PC-3 (cell line): ENCODE measurements around the gene TMEM233. TPM values are rescaled to one million over a fixed set of nuclear protein-coding genes. Genes with fewer than 3 reads are reported as not detected.

Source experiments
- ATAC-seq: fragments of 200-7000 bp; cut with Tn5 transposase; 2 replicates; pipeline ENCODE4 v1.9.1; 2020; ENCODE audit warnings: mild to moderate bottlenecking, moderate library complexity
- BruUV-seq: library from RNA; stranded (reverse); fragments of 400-500 nt; replicated peaks from 2 replicates; lab custom pipeline; 2021; lab: Mats Ljungman, UMichigan
- CTCF ChIA-PET: fragments of 300-600 bp; sonication (Branson Sonifier 250); formaldehyde crosslinking; loops from one replicate; lab custom pipeline; 2022; ENCODE audit warnings: antibody characterized with exemption; lab: Charles Lee
- POLR2A ChIA-PET: fragments of 300-600 bp; sonication (Branson Sonifier 250); formaldehyde crosslinking; loops from one replicate; lab custom pipeline; 2022; ENCODE audit warnings: antibody characterized with exemption; ENCODE audit not compliant: unreplicated experiment; lab: Charles Lee
- DNase-seq: peaks from one replicate; pipeline ENCODE4 v3.0.0-alpha.2; 2015
- H2AFZ ChIP-seq: fragments of 300-600 bp; sonication (generic); 2 replicates; pipeline ENCODE4 v1.6.0; 2016; ENCODE audit warnings: antibody characterized with exemption, low read length
- H3F3A ChIP-seq: fragments of 300-600 bp; sonication (generic); one replicate; pipeline ENCODE4 v1.6.0; 2017; ENCODE audit warnings: antibody characterized with exemption, low read length, control low read depth, mild to moderate bottlenecking; ENCODE audit not compliant: unreplicated experiment
- H3K27ac ChIP-seq: fragments of 300-600 bp; sonication (generic); 2 replicates; pipeline ENCODE4 v1.5.1; 2016; ENCODE audit warnings: mild to moderate bottlenecking, low read length
- H3K27me3 ChIP-seq: fragments of 300-600 bp; sonication (generic); 2 replicates; pipeline ENCODE4 v1.6.1; 2016; ENCODE audit warnings: low read length, mixed read lengths
- H3K36me3 ChIP-seq: fragments of 300-600 bp; sonication (generic); 2 replicates; pipeline ENCODE4 v1.6.1; 2016; ENCODE audit warnings: low read depth, mixed run types, low read length, mixed read lengths
- H3K4me1 ChIP-seq: fragments of 300-600 bp; sonication (generic); 2 replicates; pipeline ENCODE4 v1.5.1; 2016; ENCODE audit warnings: low read length; ENCODE audit not compliant: insufficient read depth
- H3K4me2 ChIP-seq: fragments of 300-600 bp; sonication (generic); 2 replicates; pipeline ENCODE4 v1.6.0; 2016; ENCODE audit warnings: low read length
- H3K4me3 ChIP-seq: fragments of 300-600 bp; sonication (generic); 2 replicates; pipeline ENCODE4 v1.5.1; 2016; ENCODE audit warnings: mild to moderate bottlenecking, low read length, mixed read lengths
- H3K79me2 ChIP-seq: fragments of 300-600 bp; sonication (generic); 2 replicates; pipeline ENCODE4 v1.6.1; 2017; ENCODE audit warnings: low read length, mixed read lengths
- H3K9ac ChIP-seq: fragments of 300-600 bp; sonication (generic); 2 replicates; pipeline ENCODE4 v1.6.0; 2016; ENCODE audit warnings: mild to moderate bottlenecking, low read length
- H3K9me2 ChIP-seq: fragments of 300-600 bp; sonication (generic); replicated peaks from 2 replicates; pipeline ENCODE4 v1.6.1; 2016; ENCODE audit warnings: mixed run types, low read length, mixed read lengths
- H3K9me3 ChIP-seq: fragments of 300-600 bp; sonication (generic); 2 replicates; pipeline ENCODE4 v1.6.1; 2016; ENCODE audit warnings: low read length, mixed read lengths
- H4K20me1 ChIP-seq: fragments of 300-600 bp; sonication (generic); 2 replicates; pipeline ENCODE4 v1.6.1; 2016; ENCODE audit warnings: low read length, mixed read lengths
- EZH2 ChIP-seq: fragments of 300-600 bp; sonication (generic); IDR thresholded peaks from one replicate; pipeline ENCODE4 v1.6.1; 2017; ENCODE audit warnings: antibody characterized with exemption, mild to moderate bottlenecking, low read length; ENCODE audit not compliant: unreplicated experiment
- EZH2phosphoT487 ChIP-seq: fragments of 300-600 bp; sonication (generic); IDR thresholded peaks from 2 replicates; pipeline ENCODE4 v1.6.1; 2018; ENCODE audit warnings: mild to moderate bottlenecking, antibody characterized with exemption, low read length, borderline replicate concordance
- intact Hi-C: fragments of 100-400 bp; cut with micrococcal nuclease; formaldehyde crosslinking; loops from 2 replicates; pipeline ENCODE4 v1.9.0; 2023
- total RNA-seq: library from RNA; depleted of rRNA; stranded (reverse); fragments of >200 nt; gene quantifications from 2 replicates; pipeline ENCODE4 v1.2.3, GENCODE V29; 2014
- TF ChIP-seq, protein P1 (sequence below): fragments of 300-600 bp; sonication (generic); conservative IDR thresholded peaks from 2 replicates; pipeline ENCODE4 v1.5.1; 2017; ENCODE audit warnings: antibody characterized with exemption, low read depth, mild to moderate bottlenecking, low read length

TMEM233 gene
- total RNA-seq, 1 experiment from 2014 or later = not detected

DNA sequence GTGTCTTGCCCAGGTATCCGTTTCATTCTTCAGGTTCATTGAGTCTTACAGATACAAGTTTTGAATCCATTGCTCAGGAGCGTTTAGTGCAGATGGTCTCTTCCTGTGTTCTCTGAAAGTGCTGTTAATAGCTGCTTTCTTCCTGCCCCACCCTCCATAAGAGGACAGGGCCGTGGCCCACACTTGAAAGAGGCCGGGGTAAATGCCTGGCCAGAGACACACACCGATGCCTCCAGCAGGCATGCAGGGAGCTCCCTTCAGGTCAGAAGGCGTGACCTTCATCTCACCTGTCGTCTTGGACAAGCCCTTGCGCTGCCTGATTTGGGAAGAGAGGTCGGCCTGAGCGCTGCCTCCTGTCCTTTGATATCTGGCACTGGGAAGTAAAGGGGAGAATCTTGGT is 85.9 kb downstream of the TMEM233 start:
- ATAC-seq (no peak), DNase-seq (no peak)
- Histone ChIP-seq H3K4me1 (peaks cover 14% of the 10 kb centered on the region), H3K4me2 (no peak overlapping the region), H3K27ac (no peak overlapping the region), H3K27me3 (no peaks in the 10 kb centered on the region), H3F3A (no peaks in the 10 kb centered on the region), H3K9me2 (no peaks in the 10 kb centered on the region), H2AFZ (no peak overlapping the region), H3K9ac (no peak overlapping the region), H4K20me1 (no peaks in the 10 kb centered on the region), H3K9me3 (no peaks in the 10 kb centered on the region), H3K4me3 (no peak overlapping the region), H3K36me3 (peaks cover 72% of the 10 kb centered on the region), H3K79me2 (no peaks in the 10 kb centered on the region)
- POLR2A ChIA-PET = no interaction called here
- TF ChIP-seq EZH2phosphoT487 = no peak
- TF ChIP-seq, protein P1, sequence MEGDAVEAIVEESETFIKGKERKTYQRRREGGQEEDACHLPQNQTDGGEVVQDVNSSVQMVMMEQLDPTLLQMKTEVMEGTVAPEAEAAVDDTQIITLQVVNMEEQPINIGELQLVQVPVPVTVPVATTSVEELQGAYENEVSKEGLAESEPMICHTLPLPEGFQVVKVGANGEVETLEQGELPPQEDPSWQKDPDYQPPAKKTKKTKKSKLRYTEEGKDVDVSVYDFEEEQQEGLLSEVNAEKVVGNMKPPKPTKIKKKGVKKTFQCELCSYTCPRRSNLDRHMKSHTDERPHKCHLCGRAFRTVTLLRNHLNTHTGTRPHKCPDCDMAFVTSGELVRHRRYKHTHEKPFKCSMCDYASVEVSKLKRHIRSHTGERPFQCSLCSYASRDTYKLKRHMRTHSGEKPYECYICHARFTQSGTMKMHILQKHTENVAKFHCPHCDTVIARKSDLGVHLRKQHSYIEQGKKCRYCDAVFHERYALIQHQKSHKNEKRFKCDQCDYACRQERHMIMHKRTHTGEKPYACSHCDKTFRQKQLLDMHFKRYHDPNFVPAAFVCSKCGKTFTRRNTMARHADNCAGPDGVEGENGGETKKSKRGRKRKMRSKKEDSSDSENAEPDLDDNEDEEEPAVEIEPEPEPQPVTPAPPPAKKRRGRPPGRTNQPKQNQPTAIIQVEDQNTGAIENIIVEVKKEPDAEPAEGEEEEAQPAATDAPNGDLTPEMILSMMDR = no peak
- no peak for TF ChIP-seq EZH2
- intact Hi-C loops = no loop called here
- CTCF ChIA-PET = interaction anchor here (0.5 kb wide), 1 partner anchor 30 kb away, joined by 10 read pairs; no protein-coding TSS in a partner anchor
- BruUV-seq = no TSS peak

DNA sequence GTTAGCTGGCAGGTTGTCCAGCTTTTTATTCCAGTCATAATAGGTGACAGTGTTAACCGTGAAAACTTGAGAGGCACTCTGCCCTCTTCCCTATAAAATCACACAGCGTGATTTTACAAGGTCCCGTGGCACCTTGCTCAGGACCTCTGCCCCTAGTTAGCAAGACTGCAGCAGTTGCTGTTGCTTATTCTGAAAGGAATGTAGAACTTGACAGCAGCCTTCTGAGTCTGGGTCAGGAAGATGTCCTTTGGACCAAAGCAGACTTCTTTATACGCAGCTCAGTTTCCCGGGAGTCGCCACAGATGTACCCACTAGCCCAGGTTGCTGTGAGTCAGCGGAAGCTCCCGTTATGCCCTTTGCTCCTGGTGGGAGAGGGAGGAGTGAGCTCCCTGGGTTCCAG is 87.5 kb downstream of the TMEM233 start:
- H3K36me3 ChIP-seq = peaks cover 62% of the 10 kb centered on the region
- H3K27me3 ChIP-seq = no peaks in the 10 kb centered on the region
- no peak overlapping the region for H3K4me3 ChIP-seq
- DNase-seq (no peak), ATAC-seq (no peak)
- no peak overlapping the region for H2AFZ ChIP-seq
- intact Hi-C loops = no loop called here
- ChIA-PET CTCF (no interaction called here), POLR2A (no interaction called here)
- BruUV-seq = no TSS peak
- H3F3A ChIP-seq = no peaks in the 10 kb centered on the region
- H3K79me2 ChIP-seq = no peaks in the 10 kb centered on the region
- TF ChIP-seq, protein P1 = no peak
- TF ChIP-seq EZH2phosphoT487 (no peak), EZH2 (no peak)
- no peak overlapping the region for H3K27ac ChIP-seq
- H3K9ac ChIP-seq = no peak overlapping the region
- no peaks in the 10 kb centered on the region for H3K9me2 ChIP-seq
- no peak overlapping the region for H3K4me2 ChIP-seq
- H4K20me1 ChIP-seq = no peaks in the 10 kb centered on the region
- peaks cover 10% of the 10 kb centered on the region for H3K4me1 ChIP-seq
- H3K9me3 ChIP-seq = no peaks in the 10 kb centered on the region

DNA sequence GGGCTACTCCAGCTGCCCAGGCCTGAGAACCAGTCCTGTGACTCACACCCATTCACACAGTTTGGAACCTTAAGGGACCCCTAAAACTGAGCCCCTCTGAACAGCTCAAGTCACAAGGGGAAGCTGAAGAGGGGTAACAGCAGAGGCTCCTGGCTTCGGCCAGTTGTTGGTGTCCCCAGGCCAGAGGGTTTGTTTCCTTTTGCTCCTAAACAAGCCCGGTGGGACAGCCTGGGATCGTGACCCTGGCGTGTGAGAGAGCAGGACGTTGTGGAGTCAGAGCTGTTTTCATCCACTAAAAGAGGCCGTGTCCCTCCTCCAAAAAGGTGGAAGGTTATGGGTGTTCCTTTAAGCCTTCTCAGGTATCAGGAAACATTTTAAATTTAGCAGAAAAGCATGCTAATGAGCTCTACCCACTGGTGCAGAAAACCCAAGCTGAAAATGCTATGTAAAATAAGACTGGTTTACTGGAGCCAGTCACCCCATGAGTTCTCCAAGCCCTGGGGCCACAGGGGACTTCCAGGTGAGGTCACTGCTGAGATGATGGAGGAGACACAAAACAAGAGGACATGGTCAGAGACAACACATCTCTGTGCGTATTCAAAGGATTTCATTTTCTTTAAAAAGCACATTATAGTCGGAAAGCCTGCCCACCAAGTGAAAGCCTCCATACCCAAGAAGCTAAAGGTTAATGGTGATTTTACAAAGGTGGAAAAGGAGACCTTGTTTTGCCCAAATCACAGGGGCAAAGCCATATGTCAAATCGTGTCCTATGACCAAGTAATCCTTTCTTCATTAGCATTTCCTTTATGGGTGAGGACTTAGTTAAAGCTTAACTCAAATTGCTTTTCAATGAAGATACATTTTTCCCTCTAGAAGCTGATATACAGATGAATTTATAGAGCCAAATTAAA is 88.4 kb downstream of the TMEM233 start:
- no peak for ATAC-seq
- no peak for DNase-seq
- ChIA-PET CTCF (interaction anchor here (0.6 to 1.1 kb wide), 2 partner anchors 12 to 14 kb away, joined by 4 to 5 read pairs; partner anchors contain the start of gene PRKAB1), POLR2A (no interaction called here)
- no peak overlapping the region for H2AFZ ChIP-seq
- H3K9me2 ChIP-seq = no peaks in the 10 kb centered on the region
- TF ChIP-seq, protein P1 = no peak
- TF ChIP-seq EZH2 (no peak), EZH2phosphoT487 (no peak)
- H3K4me1 ChIP-seq = peaks cover 10% of the 10 kb centered on the region
- no peak overlapping the region for H3K27ac ChIP-seq
- H3K27me3 ChIP-seq = no peaks in the 10 kb centered on the region
- no peak overlapping the region for H3K4me2 ChIP-seq
- peaks cover 53% of the 10 kb centered on the region for H3K36me3 ChIP-seq
- no peaks in the 10 kb centered on the region for H3K9me3 ChIP-seq
- no peak overlapping the region for H3K4me3 ChIP-seq
- BruUV-seq = no TSS peak
- no peak overlapping the region for H3K9ac ChIP-seq
- intact Hi-C loops = no loop called here
- no peaks in the 10 kb centered on the region for H3F3A ChIP-seq
- no peaks in the 10 kb centered on the region for H3K79me2 ChIP-seq
- no peaks in the 10 kb centered on the region for H4K20me1 ChIP-seq
